Keratinocyte (primary cell): ENCODE data around the gene TRIM52. TPM values are rescaled to one million over a fixed set of nuclear protein-coding genes. Genes with fewer than 3 reads are reported as not detected.
"Not testable (repeated sequence)": the region's sequence is repeated elsewhere in the genome, so short reads cannot be mapped to it uniquely, and the experiment has no call there.

Source experiments
- DNase-seq: peaks from one replicate; pipeline ENCODE4 v3.0.0-alpha.2; 2011; ENCODE audit warnings: low read depth, missing footprints, low spot score
- FAIRE-seq: peaks from 2 replicates; lab custom pipeline; 2011; peaks lifted over from hg19 to GRCh38; lab: Jason Lieb, UNC
- H2AFZ ChIP-seq: 2 replicates; pipeline ENCODE4 v1.6.0; 2012; ENCODE audit warnings: low read length, control low read depth, inconsistent platforms; ENCODE audit not compliant: control insufficient read depth
- H3K27ac ChIP-seq: 2 replicates; pipeline ENCODE4 v1.5.1; 2011; ENCODE audit warnings: low read length; ENCODE audit not compliant: control insufficient read depth, insufficient read depth
- H3K27me3 ChIP-seq: 3 replicates; pipeline ENCODE4 v1.6.0; 2011; ENCODE audit warnings: low read length; ENCODE audit not compliant: control insufficient read depth, insufficient read depth; ENCODE audit errors: extremely low read depth
- H3K36me3 ChIP-seq, 2 experiments: 2 replicates in 1 of 2; 3 replicates in 1 of 2; pipeline ENCODE4 v1.5.1; 2011; ENCODE audit warnings: low read length in 2 of 2, mild to moderate bottlenecking in 1 of 2; ENCODE audit not compliant: control insufficient read depth in 2 of 2, insufficient read depth in 2 of 2; ENCODE audit errors: extremely low read depth in 1 of 2
- H3K4me1 ChIP-seq: 3 replicates; pipeline ENCODE4 v1.5.1; 2011; ENCODE audit warnings: low read length; ENCODE audit not compliant: control insufficient read depth, insufficient read depth; ENCODE audit errors: extremely low read depth
- H3K4me2 ChIP-seq: 3 replicates; pipeline ENCODE4 v1.6.0; 2011; ENCODE audit warnings: low read depth, low read length; ENCODE audit not compliant: control insufficient read depth, insufficient read depth; ENCODE audit errors: extremely low read depth
- H3K4me3 ChIP-seq, 3 experiments: fragments of 200-600 bp in 1 of 3; sonication (generic) in 1 of 3; 2 replicates in 2 of 3; 3 replicates in 1 of 3; pipeline ENCODE4 v1.5.1; 2011 to 2016; ENCODE audit warnings: low read length in 3 of 3, mild to moderate bottlenecking in 3 of 3, control low read depth in 2 of 3, inconsistent platforms in 1 of 3, low read depth in 1 of 3, mixed read lengths in 1 of 3, mixed run types in 1 of 3, moderate library complexity in 1 of 3; ENCODE audit not compliant: control insufficient read depth in 2 of 3, insufficient read depth in 2 of 3; ENCODE audit errors: extremely low read depth in 1 of 3
- H3K79me2 ChIP-seq: 2 replicates; pipeline ENCODE4 v1.6.0; 2012; ENCODE audit warnings: low read length; ENCODE audit not compliant: control insufficient read depth, insufficient read depth
- H3K9ac ChIP-seq: 3 replicates; pipeline ENCODE4 v1.6.0; 2011; ENCODE audit warnings: low read length; ENCODE audit not compliant: control insufficient read depth, insufficient read depth; ENCODE audit errors: extremely low read depth
- H3K9me1 ChIP-seq: 3 replicates; pipeline ENCODE4 v1.6.0; 2011; ENCODE audit warnings: low read length; ENCODE audit not compliant: control insufficient read depth, insufficient read depth; ENCODE audit errors: extremely low read depth
- H3K9me3 ChIP-seq: 2 replicates; pipeline ENCODE4 v1.5.1; 2012; ENCODE audit warnings: low read depth, low read length; ENCODE audit not compliant: control insufficient read depth
- H4K20me1 ChIP-seq: 3 replicates; pipeline ENCODE4 v1.6.0; 2011; ENCODE audit warnings: low read length; ENCODE audit not compliant: control insufficient read depth, insufficient read depth; ENCODE audit errors: extremely low read depth
- EZH2 ChIP-seq: IDR thresholded peaks from one replicate; pipeline ENCODE4 v1.6.1; 2012; ENCODE audit warnings: inconsistent platforms, mild to moderate bottlenecking, low read length, moderate library complexity
- dilution Hi-C: fragments of 300-500 bp; cut with MboI; formaldehyde crosslinking; loops from one replicate; pipeline ENCODE4 v1.7.0; 2020; ENCODE audit warnings: low sequenced_read_pairs; ENCODE audit not compliant: extremely low pct_ligation_motif_present
- polyA minus RNA-seq, 3 experiments: library from RNA; depleted of rRNA, polyadenylated mRNA; stranded (reverse); fragments of >200 nt; gene quantifications; 1 replicate in 1 of 3; 2 replicates in 1 of 3; 3 replicates in 1 of 3; pipeline ENCODE4 v1.2.3, GENCODE V29; 2011
- polyA plus RNA-seq, 5 experiments: library from polyadenylated mRNA; depleted of rRNA in 3 of 5; stranded (reverse) in 3 of 5; stranded (forward) in 1 of 5; unstranded in 1 of 5; fragments of >200 nt; gene quantifications; 1 replicate in 1 of 5; 2 replicates in 3 of 5; 3 replicates in 1 of 5; pipeline versions ENCODE4 v1.2.1 to v1.2.3, GENCODE V29; 2011 to 2012; ENCODE audit warnings: missing spikeins in 2 of 5, low read depth in 1 of 5, low replicate concordance in 1 of 5
- TF ChIP-seq, protein P1 (sequence below), 3 experiments: IDR thresholded peaks in 1 of 3; conservative IDR thresholded peaks in 1 of 3; optimal IDR thresholded peaks in 1 of 3; 2 replicates in 2 of 3; 3 replicates in 1 of 3; pipeline versions ENCODE3 to v1.5.1; 2011; ENCODE audit warnings: low read length in 3 of 3, mild to moderate bottlenecking in 3 of 3, moderate library complexity in 2 of 3, control low read depth in 1 of 3, inconsistent platforms in 1 of 3; ENCODE audit not compliant: insufficient read depth in 2 of 3; ENCODE audit errors: extremely low read depth in 1 of 3

TRIM52 gene
- polyA plus RNA-seq, result 4.3 to 7.7 TPM (median 7.5 TPM) in 3 replicates
- 3.3 TPM for polyA plus RNA-seq (2011; ENCODE audit: low read depth)
- 2.4 and 3.4 TPM in 2 replicates for polyA plus RNA-seq (2011; cell fraction: cytosol; rRNA removed)
- 20.3 and 23.5 TPM in 2 replicates for polyA plus RNA-seq (2011; cell fraction: nucleus; rRNA removed)
- polyA plus RNA-seq (2012; ENCODE audit: low replicate concordance), result 4.2 and 5.7 TPM in 2 replicates
- 1.9 to 12.9 TPM (median 3.9 TPM) in 3 replicates for polyA minus RNA-seq
- 5.4 TPM for polyA minus RNA-seq (2011; cell fraction: cytosol; rRNA and poly(A)+ RNA removed)
- polyA minus RNA-seq (2011; cell fraction: nucleus; rRNA and poly(A)+ RNA removed), result 3.5 and 7.0 TPM in 2 replicates

DNA sequence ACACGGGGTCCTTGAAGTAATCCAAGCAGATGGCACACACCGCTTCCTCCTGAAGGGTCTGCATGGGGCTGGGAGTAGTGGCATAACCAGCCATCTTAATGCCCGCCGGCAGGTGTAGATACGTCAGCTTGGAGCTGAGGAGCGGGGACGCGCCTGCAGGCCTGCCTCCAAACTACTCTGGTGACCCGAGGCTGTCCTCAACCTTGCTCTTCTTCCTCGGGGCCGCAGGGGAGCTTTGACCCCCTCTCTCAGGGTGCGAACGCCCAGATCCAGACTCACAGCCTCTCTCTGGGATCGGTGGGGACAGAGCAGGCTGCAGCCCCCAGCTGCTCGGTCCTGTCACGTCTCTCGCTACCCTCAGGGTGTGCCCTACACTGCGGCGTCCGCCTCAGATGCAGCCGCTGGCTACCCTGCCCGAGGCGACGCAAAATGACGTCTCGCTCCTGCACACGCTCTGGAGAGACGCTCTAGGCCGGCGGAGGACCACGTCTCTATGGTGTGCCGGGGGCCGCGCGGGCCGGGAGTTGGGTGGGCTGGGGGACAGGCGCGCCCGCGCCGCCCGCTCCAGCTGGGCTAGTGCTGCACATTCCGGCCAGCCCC is at the start of gene TRIM52:
TSS of gene TRIM52 (minus strand) at position 424 of the 600 bp plus-strand sequence. CDS start at position 94, 330 bp downstream.
- peak within 1 kb of the TSS; percentile 66 to 96 (median 91) for H3K4me3 ChIP-seq
- peaks cover 3% of the 10 kb centered on the region for H3K9me1 ChIP-seq
- DNase-seq (no peak), FAIRE-seq (no peak)
- peak within 1 kb of the TSS; percentile 89 for H2AFZ ChIP-seq
- H3K79me2 ChIP-seq, result peaks cover 54% of the 10 kb centered on the region
- dilution Hi-C loops, result no loop called here
- no peak for TF ChIP-seq EZH2
- TF ChIP-seq, protein P1, sequence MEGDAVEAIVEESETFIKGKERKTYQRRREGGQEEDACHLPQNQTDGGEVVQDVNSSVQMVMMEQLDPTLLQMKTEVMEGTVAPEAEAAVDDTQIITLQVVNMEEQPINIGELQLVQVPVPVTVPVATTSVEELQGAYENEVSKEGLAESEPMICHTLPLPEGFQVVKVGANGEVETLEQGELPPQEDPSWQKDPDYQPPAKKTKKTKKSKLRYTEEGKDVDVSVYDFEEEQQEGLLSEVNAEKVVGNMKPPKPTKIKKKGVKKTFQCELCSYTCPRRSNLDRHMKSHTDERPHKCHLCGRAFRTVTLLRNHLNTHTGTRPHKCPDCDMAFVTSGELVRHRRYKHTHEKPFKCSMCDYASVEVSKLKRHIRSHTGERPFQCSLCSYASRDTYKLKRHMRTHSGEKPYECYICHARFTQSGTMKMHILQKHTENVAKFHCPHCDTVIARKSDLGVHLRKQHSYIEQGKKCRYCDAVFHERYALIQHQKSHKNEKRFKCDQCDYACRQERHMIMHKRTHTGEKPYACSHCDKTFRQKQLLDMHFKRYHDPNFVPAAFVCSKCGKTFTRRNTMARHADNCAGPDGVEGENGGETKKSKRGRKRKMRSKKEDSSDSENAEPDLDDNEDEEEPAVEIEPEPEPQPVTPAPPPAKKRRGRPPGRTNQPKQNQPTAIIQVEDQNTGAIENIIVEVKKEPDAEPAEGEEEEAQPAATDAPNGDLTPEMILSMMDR (optimal IDR thresholded peaks at IDR 0.05 in 1 of 3, IDR thresholded peaks at IDR 0.05 in 1 of 3, conservative IDR thresholded peaks at IDR 0.05 in 1 of 3; ENCODE audit: extremely low read depth in 1 of 3, insufficient read depth in 2 of 3, low read length in 3 of 3), result peak in 1 of 3 experiments; percentile 7
- H3K27me3 ChIP-seq, result no peaks in the 10 kb centered on the region
- peaks cover 10 to 13% of the 10 kb centered on the region in 2 experiments for H3K36me3 ChIP-seq
- H3K4me2 ChIP-seq, result peak within 1 kb of the TSS; percentile 93
- H4K20me1 ChIP-seq, result no peaks in the 10 kb centered on the region
- peaks cover 20% of the 10 kb centered on the region for H3K4me1 ChIP-seq
- peak within 1 kb of the TSS; percentile 98 for H3K9ac ChIP-seq
- H3K27ac ChIP-seq, result peak within 1 kb of the TSS; percentile 94
- H3K9me3 ChIP-seq, result peaks cover 2% of the 10 kb centered on the region

DNA sequence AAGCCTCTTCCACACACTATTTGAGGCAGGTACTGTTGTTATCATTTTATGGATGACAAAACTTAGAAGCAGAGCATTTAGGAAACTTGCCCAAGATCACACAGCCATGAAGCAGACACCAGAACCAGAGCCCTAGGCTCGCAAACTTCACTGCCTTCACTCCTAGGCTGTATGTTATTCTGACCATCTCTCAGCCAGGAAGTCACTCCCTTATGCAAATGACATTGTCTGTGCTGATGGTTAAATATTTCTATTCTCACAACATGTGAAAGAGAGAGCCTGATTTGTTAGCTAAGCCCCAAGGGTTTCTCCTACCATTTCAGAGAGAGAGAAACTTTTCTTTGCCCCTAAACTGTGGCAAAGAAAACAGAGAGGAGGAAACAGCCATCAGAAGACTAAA is 26.4 kb upstream of the TRIM52 start:
- H3K4me1 ChIP-seq, H3K4me3 ChIP-seq, H3K4me2 ChIP-seq, H4K20me1 ChIP-seq, H3K9me3 ChIP-seq, FAIRE-seq, H3K9ac ChIP-seq, H3K27ac ChIP-seq, H3K9me1 ChIP-seq, dilution Hi-C loops, H3K36me3 ChIP-seq, H3K27me3 ChIP-seq, DNase-seq, H3K79me2 ChIP-seq, H2AFZ ChIP-seq: not testable (repeated sequence)

DNA sequence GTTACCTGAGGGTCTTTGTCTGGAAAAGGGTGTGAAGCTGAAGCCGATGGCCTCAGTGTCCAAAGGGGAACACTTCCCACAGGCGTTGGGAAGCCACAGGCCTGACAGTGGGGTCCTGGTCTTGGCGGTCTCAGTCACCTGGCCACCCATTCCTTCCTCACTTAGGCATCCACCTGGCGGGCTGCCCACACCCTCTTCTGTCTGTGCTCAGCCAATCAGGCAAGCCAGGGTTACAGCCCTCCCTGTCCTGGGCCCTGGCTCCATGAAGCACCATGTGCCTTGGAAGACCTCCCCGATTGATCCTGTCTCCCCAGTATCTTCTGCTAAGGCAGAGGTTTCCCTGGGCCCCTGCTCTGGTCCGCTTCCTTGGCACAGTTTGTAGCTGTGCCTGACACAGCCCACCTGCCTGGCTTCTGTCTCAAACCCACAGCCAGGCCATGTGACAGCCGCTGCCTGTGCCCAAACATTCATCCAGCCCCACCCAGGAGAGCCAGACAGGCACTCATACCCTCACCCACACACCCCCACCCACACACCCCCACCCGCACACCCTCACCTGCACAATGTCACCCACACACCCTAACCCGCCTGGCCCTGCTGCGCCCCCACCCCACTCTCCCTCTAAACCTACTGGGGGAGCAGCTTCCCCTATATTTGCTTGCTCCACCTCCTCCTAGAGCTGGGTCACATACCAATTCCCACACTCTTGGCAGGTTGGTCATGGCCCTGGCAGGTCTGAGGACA is 25.2 kb upstream of the TRIM52 start:
- dilution Hi-C loops, DNase-seq, H3K27ac ChIP-seq: not testable (repeated sequence)

More for the DNA sequence above, 25.2 kb upstream of the TRIM52 start:
- not testable (repeated sequence) for H3K4me3 ChIP-seq, H3K9me3 ChIP-seq, FAIRE-seq, H3K9me1 ChIP-seq, H2AFZ ChIP-seq, H3K36me3 ChIP-seq, H3K79me2 ChIP-seq, H3K4me1 ChIP-seq, H3K27me3 ChIP-seq, H3K9ac ChIP-seq, H3K4me2 ChIP-seq, H4K20me1 ChIP-seq
